ENCODE results near the gene SMTNL2.
"Not testable (repeated sequence)": the region's sequence is repeated elsewhere in the genome, so short reads cannot be mapped to it uniquely, and the experiment has no call there.

Gene SMTNL2

GRCh38 chr17:4583206-4583605 lies 1.1 kb upstream of the SMTNL2 start:
- TF ChIP-seq Cebpa-rat (IDR thresholded peaks at IDR 0.05) = no peak
- peaks cover 38% of the 10 kb centered on the region for H3K4me1 ChIP-seq
- H3K27ac ChIP-seq = no peak overlapping the region
- H3K9ac ChIP-seq = no peak overlapping the region
- H3K27me3 ChIP-seq = peaks cover 47% of the 10 kb centered on the region
- peak overlapping the region; percentile 99 for H3K4me2 ChIP-seq
- H3K4me3 ChIP-seq = no peak overlapping the region
- no peaks in the 10 kb centered on the region for H3K9me3 ChIP-seq
- H3K36me3 ChIP-seq = no peaks in the 10 kb centered on the region
- H4K20me1 ChIP-seq = peaks cover 27% of the 10 kb centered on the region

- Histone ChIP-seq H3K4me2 (peak overlapping the region; percentile 99), H3K9me3 (no peaks in the 10 kb centered on the region), H3K27ac (no peak overlapping the region), H4K20me1 (peaks cover 32% of the 10 kb centered on the region), H3K36me3 (no peaks in the 10 kb centered on the region), H3K9ac (no peak overlapping the region), H3K27me3 (peaks cover 47% of the 10 kb centered on the region), H3K4me3 (peak overlapping the region; percentile 69), H3K4me1 (peaks cover 43% of the 10 kb centered on the region)
- TF ChIP-seq Cebpa-rat (IDR thresholded peaks at IDR 0.05) = no peak
Measured at GRCh38 chr17:4583782-4584100, 588 bp upstream of the SMTNL2 start.

GRCh38 chr17:4584917-4585637 lies 748 bp downstream of the SMTNL2 start:
- no peak overlapping the region for H3K9ac ChIP-seq
- peak overlapping the region; percentile 99 for H3K4me2 ChIP-seq
- H3K4me3 ChIP-seq = peak overlapping the region; percentile 69
- peaks cover 38% of the 10 kb centered on the region for H4K20me1 ChIP-seq
- no peaks in the 10 kb centered on the region for H3K36me3 ChIP-seq
- peaks cover 47% of the 10 kb centered on the region for H3K27me3 ChIP-seq
- TF ChIP-seq Cebpa-rat (IDR thresholded peaks at IDR 0.05) = no peak
- no peak overlapping the region for H3K27ac ChIP-seq
- no peaks in the 10 kb centered on the region for H3K9me3 ChIP-seq
- H3K4me1 ChIP-seq = peaks cover 54% of the 10 kb centered on the region

GRCh38 chr17:4585638-4585994 lies 1.3 kb downstream of the SMTNL2 start:
- Histone ChIP-seq H3K4me3 (no peak overlapping the region), H3K27ac (no peak overlapping the region), H3K4me2 (no peak overlapping the region), H3K36me3 (no peaks in the 10 kb centered on the region), H3K9ac (no peak overlapping the region), H3K4me1 (peaks cover 58% of the 10 kb centered on the region), H4K20me1 (peaks cover 38% of the 10 kb centered on the region), H3K27me3 (peaks cover 47% of the 10 kb centered on the region), H3K9me3 (no peaks in the 10 kb centered on the region)
- no peak for TF ChIP-seq Cebpa-rat (IDR thresholded peaks at IDR 0.05)

- Histone ChIP-seq H3K27ac (no peak overlapping the region), H3K9ac (no peak overlapping the region), H3K4me1 (peaks cover 60% of the 10 kb centered on the region), H3K27me3 (peaks cover 47% of the 10 kb centered on the region), H3K4me3 (no peak overlapping the region), H3K4me2 (no peak overlapping the region), H3K36me3 (no peaks in the 10 kb centered on the region), H3K9me3 (no peaks in the 10 kb centered on the region), H4K20me1 (peaks cover 38% of the 10 kb centered on the region)
- no peak for TF ChIP-seq Cebpa-rat (IDR thresholded peaks at IDR 0.05)
Measured at GRCh38 chr17:4586043-4586442, 1.7 kb downstream of the SMTNL2 start.

GRCh38 chr17:4587195-4587594 lies 2.9 kb downstream of the SMTNL2 start:
- peaks cover 66% of the 10 kb centered on the region for H3K4me1 ChIP-seq
- no peak for TF ChIP-seq Cebpa-rat (IDR thresholded peaks at IDR 0.05)
- H3K4me2 ChIP-seq = peak overlapping the region; percentile 86
- H3K9ac ChIP-seq = 0 out of 2 replicates have a peak overlapping the region, but pooled peaks have one; percentile 54
- H3K27me3 ChIP-seq = peaks cover 45% of the 10 kb centered on the region
- no peaks in the 10 kb centered on the region for H3K36me3 ChIP-seq
- H3K4me3 ChIP-seq = no peak overlapping the region
- H3K9me3 ChIP-seq = no peaks in the 10 kb centered on the region
- H3K27ac ChIP-seq = no peak overlapping the region
- peaks cover 38% of the 10 kb centered on the region for H4K20me1 ChIP-seq

- Histone ChIP-seq H3K9ac (peak overlapping the region; percentile 54; the same call in 1 of the 2 replicates), H3K4me3 (peak overlapping the region; percentile 43), H3K9me3 (no peaks in the 10 kb centered on the region), H3K27me3 (peaks cover 39% of the 10 kb centered on the region), H4K20me1 (peaks cover 38% of the 10 kb centered on the region), H3K4me2 (peak overlapping the region; percentile 86), H3K27ac (peak overlapping the region; percentile 47; the same call in 1 of the 2 replicates), H3K4me1 (peaks cover 66% of the 10 kb centered on the region), H3K36me3 (no peaks in the 10 kb centered on the region)
- TF ChIP-seq Cebpa-rat (IDR thresholded peaks at IDR 0.05) = no peak
Measured at GRCh38 chr17:4587803-4588202, 3.5 kb downstream of the SMTNL2 start.

- Histone ChIP-seq H3K27ac (peak overlapping the region; percentile 47; the same call in 1 of the 2 replicates), H4K20me1 (peaks cover 36% of the 10 kb centered on the region), H3K4me3 (peak overlapping the region; percentile 43), H3K9ac (peak overlapping the region; percentile 54; the same call in 1 of the 2 replicates), H3K36me3 (no peaks in the 10 kb centered on the region), H3K9me3 (no peaks in the 10 kb centered on the region), H3K4me1 (peaks cover 63% of the 10 kb centered on the region), H3K27me3 (peaks cover 33% of the 10 kb centered on the region), H3K4me2 (peak overlapping the region; percentile 86)
- no peak for TF ChIP-seq Cebpa-rat (IDR thresholded peaks at IDR 0.05)
Measured at GRCh38 chr17:4588391-4588790, 4.1 kb downstream of the SMTNL2 start.

GRCh38 chr17:4588898-4589625 lies 4.7 kb downstream of the SMTNL2 start:
- Histone ChIP-seq H3K9ac (no peak overlapping the region; the same call in 1 of the 2 replicates), H4K20me1 (peaks cover 33% of the 10 kb centered on the region), H3K27ac (0 out of 2 replicates have a peak overlapping the region, but pooled peaks have one; percentile 4), H3K4me2 (peak overlapping the region; percentile 86), H3K4me3 (peak overlapping the region; percentile 43), H3K4me1 (peaks cover 56% of the 10 kb centered on the region), H3K9me3 (no peaks in the 10 kb centered on the region), H3K27me3 (peaks cover 27% of the 10 kb centered on the region), H3K36me3 (no peaks in the 10 kb centered on the region)
- no peak for TF ChIP-seq Cebpa-rat (IDR thresholded peaks at IDR 0.05)

GRCh38 chr17:4590042-4590441 lies 5.7 kb downstream of the SMTNL2 start:
- H3K4me3 ChIP-seq, H3K27ac ChIP-seq, H3K9ac ChIP-seq, H3K9me3 ChIP-seq, H3K36me3 ChIP-seq: not testable (repeated sequence)
- Histone ChIP-seq H3K27me3 (peaks cover 17% of the 10 kb centered on the region), H4K20me1 (peaks cover 26% of the 10 kb centered on the region), H3K4me2 (peak overlapping the region; percentile 33), H3K4me1 (peaks cover 54% of the 10 kb centered on the region)

All from BLaER1 (cell line).